Left ventricle myocardium inferior (tissue), 1 donor: ENCODE measurements around the gene GGACT. TPM values are rescaled to one million over a fixed set of nuclear protein-coding genes. Genes with fewer than 3 reads are reported as not detected.

ENCODE experiments used
- DNase-seq: peaks from one replicate; pipeline ENCODE4 v3.0.0-alpha.2; 2020
- H3K27ac ChIP-seq: fragments of 200-600 bp; replicated peaks from 2 replicates; pipeline ENCODE4 v1.8.0; 2021
- H3K27me3 ChIP-seq: fragments of 200-600 bp; 2 replicates; pipeline ENCODE4 v1.8.0; 2021; ENCODE audit warnings: low read depth
- H3K36me3 ChIP-seq: fragments of 200-600 bp; 2 replicates; pipeline ENCODE4 v1.8.0; 2021
- H3K4me1 ChIP-seq: fragments of 200-600 bp; 2 replicates; pipeline ENCODE4 v1.8.0; 2021
- H3K4me3 ChIP-seq: fragments of 200-600 bp; 2 replicates; pipeline ENCODE4 v1.8.0; 2021; ENCODE audit warnings: mild to moderate bottlenecking, moderate library complexity
- H3K9me3 ChIP-seq: fragments of 200-600 bp; replicated peaks from 2 replicates; pipeline ENCODE4 v1.8.0; 2021
- CTCF ChIP-seq: fragments of 200-600 bp; IDR thresholded peaks from 2 replicates; pipeline ENCODE4 v1.8.0; 2021; ENCODE audit warnings: antibody characterized with exemption, mild to moderate bottlenecking, borderline replicate concordance
- intact Hi-C: fragments of 100-400 bp; cut with micrococcal nuclease; formaldehyde crosslinking; loops from one replicate; pipeline ENCODE4 v1.11.0; 2022
- total RNA-seq: library from RNA; stranded (reverse); fragmentation: NEBNext Ultra II Directional; extraction: Animal tissue kit (Norgen Biotek cat#: 25700); gene quantifications from one replicate; pipeline ENCODE4 v1.2.1, GENCODE V29; 2021
- donor health status: DM: no; HTN: yes; CAD: no; lungs with severe emphysema.

GGACT gene
- total RNA-seq, 1 donor from 2014 or later = 1.8 TPM

- Histone ChIP-seq H3K4me1 (no peaks in the 10 kb centered on the region), H3K4me3 (no peak overlapping the region), H3K27me3 (no peaks in the 10 kb centered on the region), H3K36me3 (peaks cover 11% of the 10 kb centered on the region), H3K9me3 (no peaks in the 10 kb centered on the region), H3K27ac (no peak overlapping the region)
- intact Hi-C loops = no loop called here
- TF ChIP-seq CTCF = no peak
- DNase-seq = no peak
Measured at GRCh38 chr13:100523981-100524386, 64.6 kb downstream of the GGACT start.

GRCh38 chr13:100523411-100523810 is 65.2 kb downstream of the GGACT start:
- intact Hi-C loops = no loop called here
- Histone ChIP-seq H3K4me1 (no peaks in the 10 kb centered on the region), H3K27me3 (no peaks in the 10 kb centered on the region), H3K4me3 (no peak overlapping the region), H3K9me3 (no peaks in the 10 kb centered on the region), H3K27ac (no peak overlapping the region), H3K36me3 (peaks cover 6% of the 10 kb centered on the region)
- no peak for TF ChIP-seq CTCF
- no peak for DNase-seq

- TF ChIP-seq CTCF = no peak
- Histone ChIP-seq H3K4me3 (no peak overlapping the region), H3K36me3 (no peaks in the 10 kb centered on the region), H3K27me3 (no peaks in the 10 kb centered on the region), H3K9me3 (no peaks in the 10 kb centered on the region), H3K27ac (no peak overlapping the region), H3K4me1 (no peaks in the 10 kb centered on the region)
- intact Hi-C loops = no loop called here
- no peak for DNase-seq
Measured at GRCh38 chr13:100522618-100523309, 65.8 kb downstream of the GGACT start.

GRCh38 chr13:100521851-100522617 is 66.6 kb downstream of the GGACT start:
- intact Hi-C loops = no loop called here
- no peak overlapping the region for H3K4me3 ChIP-seq
- no peaks in the 10 kb centered on the region for H3K27me3 ChIP-seq
- DNase-seq = no peak
- H3K27ac ChIP-seq = no peak overlapping the region
- no peak for TF ChIP-seq CTCF
- H3K4me1 ChIP-seq = no peaks in the 10 kb centered on the region
- no peaks in the 10 kb centered on the region for H3K36me3 ChIP-seq
- no peaks in the 10 kb centered on the region for H3K9me3 ChIP-seq

- no peaks in the 10 kb centered on the region for H3K9me3 ChIP-seq
- no peak overlapping the region for H3K27ac ChIP-seq
- intact Hi-C loops = no loop called here
- no peaks in the 10 kb centered on the region for H3K36me3 ChIP-seq
- no peak overlapping the region for H3K4me3 ChIP-seq
- H3K4me1 ChIP-seq = no peaks in the 10 kb centered on the region
- no peak for DNase-seq
- H3K27me3 ChIP-seq = no peaks in the 10 kb centered on the region
- TF ChIP-seq CTCF = no peak
Measured at GRCh38 chr13:100520936-100521850, 67.4 kb downstream of the GGACT start.
